K562 (cell line): ENCODE measurements around the gene SLC1A1. TPM values are rescaled to one million over a fixed set of nuclear protein-coding genes. Genes with fewer than 3 reads are reported as not detected.

Source experiments
- ATAC-seq: fragments of 200-7000 bp; cut with Tn5 transposase; 3 replicates; pipeline ENCODE4 v1.9.1; 2020; ENCODE audit warnings: moderate library complexity
- BruUV-seq: library from RNA; stranded (reverse); fragments of 400-500 nt; replicated peaks from 2 replicates; lab custom pipeline; 2021; lab: Mats Ljungman, UMichigan
- CTCF ChIA-PET: fragments of 300-600 bp; formaldehyde crosslinking; extraction: SDS; loops from one replicate; lab custom pipeline; 2021; ENCODE audit warnings: low intra/inter-chr PET ratio; lab: Yijun Ruan, JAX
- POLR2A ChIA-PET: fragments of 300-600, 350-650 bp; sonication (Branson Sonifier 250); formaldehyde crosslinking; extraction: SDS; loops from one replicate; lab custom pipeline; 2021; ENCODE audit warnings: antibody characterized with exemption, inconsistent platforms; lab: Yijun Ruan, JAX
- DNase-seq, 4 experiments: peaks; one replicate each; pipeline versions ENCODE4 v3.0.0 to v3.0.0-alpha.2; 2011 to 2018; ENCODE audit warnings: low spot score in 3 of 4, mixed read lengths in 3 of 4; ENCODE audit errors: extremely low read depth in 1 of 4
- FAIRE-seq: peaks from 2 replicates; lab custom pipeline; 2011; peaks lifted over from hg19 to GRCh38; lab: Jason Lieb, UNC
- H2AFZ ChIP-seq: 2 replicates; pipeline ENCODE4 v1.6.0; 2011; ENCODE audit warnings: low read depth, low read length, control low read depth, inconsistent platforms
- H3K27ac ChIP-seq: fragments of 200-600 bp; 3 replicates; pipeline ENCODE4 v1.8.0; 2011; ENCODE audit warnings: low read depth, mild to moderate bottlenecking, control low read depth, inconsistent platforms, low read length, moderate library complexity, mixed read lengths; ENCODE audit errors: extremely low read depth
- H3K27me3 ChIP-seq, 2 experiments: fragments of 300-600 bp in 1 of 2; 2 replicates in 1 of 2; 3 replicates in 1 of 2; pipeline versions ENCODE4 v1.6.0 to v1.8.0; 2011; ENCODE audit warnings: inconsistent platforms in 2 of 2, low read length in 2 of 2, mild to moderate bottlenecking in 1 of 2, mixed read lengths in 1 of 2, moderate library complexity in 1 of 2; ENCODE audit not compliant: control insufficient read depth in 2 of 2, insufficient read depth in 2 of 2
- H3K36me3 ChIP-seq: fragments of 300-600 bp; 3 replicates; pipeline ENCODE4 v1.8.0; 2011; ENCODE audit warnings: mild to moderate bottlenecking, low read length, inconsistent platforms; ENCODE audit not compliant: control insufficient read depth, insufficient read depth
- H3K4me1 ChIP-seq, 2 experiments: fragments of 200-600 bp in 1 of 2; replicated peaks in 1 of 2; 2 replicates in 1 of 2; 3 replicates in 1 of 2; pipeline versions ENCODE4 v1.5.1 to v1.8.0; 2011; ENCODE audit warnings: inconsistent platforms in 2 of 2, low read length in 2 of 2, mild to moderate bottlenecking in 1 of 2, mixed read lengths in 1 of 2, moderate library complexity in 1 of 2; ENCODE audit not compliant: control insufficient read depth in 2 of 2, insufficient read depth in 2 of 2
- H3K4me2 ChIP-seq: 2 replicates; pipeline ENCODE4 v1.6.1; 2011; ENCODE audit warnings: low read length, control low read depth, inconsistent platforms, mixed read lengths; ENCODE audit not compliant: insufficient read depth
- H3K4me3 ChIP-seq: fragments of 200-600 bp; sonication (generic), shearing (Covaris generic); 2 replicates; pipeline ENCODE4 v1.5.1; 2016; ENCODE audit warnings: control low read depth, inconsistent platforms
- H3K79me2 ChIP-seq: fragments of 200-600 bp; 3 replicates; pipeline ENCODE4 v1.8.0; 2011; ENCODE audit warnings: low read length, inconsistent platforms; ENCODE audit not compliant: control insufficient read depth, insufficient read depth
- H3K9ac ChIP-seq, 2 experiments: 2 replicates each; pipeline versions ENCODE4 v1.6.0 to v1.6.1; 2011; ENCODE audit warnings: low read depth in 2 of 2, low read length in 2 of 2, control low read depth in 1 of 2, inconsistent platforms in 1 of 2, mild to moderate bottlenecking in 1 of 2, mixed read lengths in 1 of 2; ENCODE audit not compliant: insufficient read depth in 1 of 2
- H3K9me1 ChIP-seq: one replicate; pipeline ENCODE4 v1.6.0; 2011; ENCODE audit warnings: inconsistent platforms, mild to moderate bottlenecking, low read length, moderate library complexity; ENCODE audit not compliant: control insufficient read depth, insufficient read depth
- H3K9me3 ChIP-seq: replicated peaks from 2 replicates; pipeline ENCODE4 v1.5.1; 2011; ENCODE audit warnings: low read depth, low read length, inconsistent platforms; ENCODE audit not compliant: control insufficient read depth, insufficient read depth
- H4K20me1 ChIP-seq: replicated peaks from 2 replicates; pipeline ENCODE4 v1.6.1; 2011; ENCODE audit warnings: low read length, inconsistent platforms, mixed read lengths; ENCODE audit not compliant: control insufficient read depth, insufficient read depth
- BHLHE40 ChIP-seq: IDR thresholded peaks from 2 replicates; pipeline ENCODE4 v1.6.1; 2011; ENCODE audit warnings: low read length, improper control_type of control experiment
- MAFF ChIP-seq: IDR thresholded peaks from 2 replicates; pipeline ENCODE4 v1.6.1; 2012; ENCODE audit warnings: low read length, improper control_type of control experiment
- RFX1 ChIP-seq: fragments of 450-650 bp; IDR thresholded peaks from 2 replicates; pipeline ENCODE4 v1.6.1; 2016; ENCODE audit warnings: mild to moderate bottlenecking, moderate library complexity
- ZNF143 ChIP-seq: sonication (generic); formaldehyde crosslinking; IDR thresholded peaks from 2 replicates; pipeline ENCODE4 v1.9.0; 2022; ENCODE audit warnings: mild to moderate bottlenecking, missing genetic modification reagents
- ZNF586 ChIP-seq: fragments of 450-650 bp; formaldehyde crosslinking; conservative IDR thresholded peaks from 2 replicates; pipeline ENCODE4 v1.4.0; 2020; ENCODE audit warnings: mild to moderate bottlenecking, moderate library complexity
- ZNF785 ChIP-seq: fragments of 250-450 bp; sonication (Bioruptor Pico); IDR thresholded peaks from 2 replicates; pipeline ENCODE4 v1.4.0; 2020; ENCODE audit warnings: mild to moderate bottlenecking
- ZNF830 ChIP-seq: fragments of 250-450 bp; sonication (Bioruptor Pico); IDR thresholded peaks from 2 replicates; pipeline ENCODE4 v1.5.0; 2021; ENCODE audit warnings: mild to moderate bottlenecking
- WGBS: fragments of 100-300 bp; shearing (Covaris generic); methylation state at CpG from one replicate; pipeline ENCODE4 v1.1.6; 2016; ENCODE audit warnings: low coverage, mixed read lengths; ENCODE audit not compliant: insufficient coverage; ENCODE audit errors: missing lambda C conversion rate; 5-methylcytosine and 5-hydroxymethylcytosine counted together
- in situ Hi-C: fragments of 300-500 bp; cut with MboI; formaldehyde crosslinking; loops from 4 replicates; pipeline ENCODE4 v1.15.0; 2018; ENCODE audit warnings: inconsistent platforms, mixed read lengths
- intact Hi-C: fragments of 100-400 bp; cut with micrococcal nuclease; formaldehyde crosslinking; loops from 2 replicates; pipeline ENCODE4 v1.14.2; 2022
- polyA plus RNA-seq, 8 experiments: library from polyadenylated mRNA; depleted of rRNA in 4 of 8; stranded (reverse) in 5 of 8; unstranded in 3 of 8; fragments of >200 nt; fragmentation: Nextera tagmentation in 2 of 8; fragmentation: Illumina TruSeq in 1 of 8; extraction: Ambion mirVana in 2 of 8; extraction: Trizol in 1 of 8; gene quantifications; 2 replicates each; pipeline versions ENCODE4 v1.2.1 to v1.2.3, GENCODE V29; 2011 to 2014; ENCODE audit warnings: inconsistent platforms in 1 of 8, missing spikeins in 1 of 8
- total RNA-seq, 7 experiments: library from RNA; depleted of rRNA in 6 of 7; stranded (reverse); fragments of >200 nt in 6 of 7; fragmentation: Illumina TruSeq in 2 of 7; extraction: Trizol in 2 of 7; gene quantifications; 2 replicates each; pipeline versions ENCODE4 v1.2.1 to v1.2.3, GENCODE V29; 2011 to 2021; ENCODE audit warnings: low replicate concordance in 1 of 7
- TF ChIP-seq, protein P1 (sequence below): fragments of 200-800 bp; sonication (Bioruptor generic); IDR thresholded peaks from 2 replicates; pipeline ENCODE4 v1.6.1; 2016; ENCODE audit warnings: missing genetic modification characterization, missing compliant biosample characterization
- TF ChIP-seq, protein P2 (sequence below): sonication (generic); formaldehyde crosslinking; IDR thresholded peaks from 2 replicates; pipeline ENCODE4 v1.8.1; 2023; ENCODE audit warnings: mild to moderate bottlenecking, missing genetic modification reagents

Gene SLC1A1
- total and polyA plus RNA-seq, 9 of the 15 experiments (the other 6 are each of a cell fraction or from before 2014, with no cell fraction given), result 0.11 to 0.16 TPM; not detected in 7

DNA sequence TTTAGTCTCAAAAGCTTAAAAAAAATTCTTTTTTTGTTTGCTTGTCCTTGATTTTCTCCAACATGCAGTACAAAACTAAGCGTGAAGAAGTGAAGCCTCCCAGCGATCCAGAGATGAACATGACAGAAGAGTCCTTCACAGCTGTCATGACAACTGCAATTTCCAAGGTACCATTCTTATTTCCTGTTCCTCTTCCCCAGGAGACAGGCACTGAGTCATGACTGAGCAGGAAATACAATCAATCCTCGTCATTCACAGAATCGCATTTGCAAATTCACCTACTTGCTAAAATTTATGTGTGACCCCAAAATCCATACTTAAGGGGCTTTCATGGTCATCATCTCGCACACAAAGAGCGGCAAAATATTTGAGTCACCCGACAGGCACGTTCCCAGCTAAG is 77.3 kb downstream of the SLC1A1 start:
- WGBS, result 0% methylated on average over 8 of the region's 8 CpGs
- POLR2A ChIA-PET, result no interaction called here
- Histone ChIP-seq H3K79me2 (no peaks in the 10 kb centered on the region), H2AFZ (no peak overlapping the region), H3K27me3 (peaks cover 0 to 6% of the 10 kb centered on the region in 2 experiments; a peak in 1 of 5 replicates), H3K4me1 (no peaks in the 10 kb centered on the region; a peak in 1 of 5 replicates), H3K4me3 (no peak overlapping the region), H3K9me3 (no peaks in the 10 kb centered on the region), H3K4me2 (no peak overlapping the region), H3K9me1 (no peaks in the 10 kb centered on the region), H4K20me1 (no peaks in the 10 kb centered on the region; the same call in 1 of the 2 replicates)
- FAIRE-seq (no peak), DNase-seq (no peak)
- intact Hi-C loops, result no loop called here
- TF ChIP-seq ZNF785 (no peak), ZNF830 (CRISPR knock-in tag) (no peak), ZNF586 (CRISPR knock-in tag) (no peak), RFX1 (peak; percentile 46; the same call in 1 of the 2 replicates), BHLHE40 (no peak)
- TF ChIP-seq, all 486 proteins: peak for 1
- no TSS peak for BruUV-seq
- ATAC-seq, result no peak
- in situ Hi-C loops, result no loop called here
- CTCF ChIA-PET, result no interaction called here
- Histone ChIP-seq H3K36me3 (no peaks in the 10 kb centered on the region), H3K27ac (no peak overlapping the region), H3K9ac (no peak overlapping the region)

DNA sequence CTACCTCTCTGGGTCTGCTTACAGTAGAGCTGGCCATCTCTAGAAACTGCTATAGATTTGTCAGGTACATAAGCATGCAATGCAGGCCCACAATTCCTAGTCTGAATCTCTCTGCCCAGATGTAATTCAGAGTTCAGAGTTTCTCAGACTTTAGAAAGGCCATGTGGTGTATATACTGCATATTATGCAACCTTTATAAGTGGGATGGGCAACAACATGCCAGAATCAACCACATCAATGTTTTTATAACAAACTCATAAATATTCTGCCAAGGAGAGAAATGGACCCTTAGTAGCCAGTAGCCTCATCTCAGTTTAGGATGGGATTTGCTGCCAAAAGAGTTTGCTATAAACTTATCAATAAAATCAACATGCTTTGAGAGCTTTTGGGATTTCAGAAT is 78.8 kb downstream of the SLC1A1 start:
- no peak overlapping the region for H3K9ac ChIP-seq
- no peaks in the 10 kb centered on the region for H3K79me2 ChIP-seq
- in situ Hi-C loops, result no loop called here
- ChIA-PET CTCF (no interaction called here), POLR2A (interaction anchor here (1.0 kb wide), 1 partner anchor 14 kb away, joined by 3 read pairs; no protein-coding TSS in a partner anchor)
- H3K9me3 ChIP-seq, result no peaks in the 10 kb centered on the region
- H3K4me2 ChIP-seq, result no peak overlapping the region
- no peaks in the 10 kb centered on the region; the same call in 1 of the 2 replicates for H4K20me1 ChIP-seq
- H3K9me1 ChIP-seq, result no peaks in the 10 kb centered on the region
- TF ChIP-seq ZNF143 (CRISPR knock-in tag) (no peak), MAFF (no peak)
- TF ChIP-seq, protein P1, sequence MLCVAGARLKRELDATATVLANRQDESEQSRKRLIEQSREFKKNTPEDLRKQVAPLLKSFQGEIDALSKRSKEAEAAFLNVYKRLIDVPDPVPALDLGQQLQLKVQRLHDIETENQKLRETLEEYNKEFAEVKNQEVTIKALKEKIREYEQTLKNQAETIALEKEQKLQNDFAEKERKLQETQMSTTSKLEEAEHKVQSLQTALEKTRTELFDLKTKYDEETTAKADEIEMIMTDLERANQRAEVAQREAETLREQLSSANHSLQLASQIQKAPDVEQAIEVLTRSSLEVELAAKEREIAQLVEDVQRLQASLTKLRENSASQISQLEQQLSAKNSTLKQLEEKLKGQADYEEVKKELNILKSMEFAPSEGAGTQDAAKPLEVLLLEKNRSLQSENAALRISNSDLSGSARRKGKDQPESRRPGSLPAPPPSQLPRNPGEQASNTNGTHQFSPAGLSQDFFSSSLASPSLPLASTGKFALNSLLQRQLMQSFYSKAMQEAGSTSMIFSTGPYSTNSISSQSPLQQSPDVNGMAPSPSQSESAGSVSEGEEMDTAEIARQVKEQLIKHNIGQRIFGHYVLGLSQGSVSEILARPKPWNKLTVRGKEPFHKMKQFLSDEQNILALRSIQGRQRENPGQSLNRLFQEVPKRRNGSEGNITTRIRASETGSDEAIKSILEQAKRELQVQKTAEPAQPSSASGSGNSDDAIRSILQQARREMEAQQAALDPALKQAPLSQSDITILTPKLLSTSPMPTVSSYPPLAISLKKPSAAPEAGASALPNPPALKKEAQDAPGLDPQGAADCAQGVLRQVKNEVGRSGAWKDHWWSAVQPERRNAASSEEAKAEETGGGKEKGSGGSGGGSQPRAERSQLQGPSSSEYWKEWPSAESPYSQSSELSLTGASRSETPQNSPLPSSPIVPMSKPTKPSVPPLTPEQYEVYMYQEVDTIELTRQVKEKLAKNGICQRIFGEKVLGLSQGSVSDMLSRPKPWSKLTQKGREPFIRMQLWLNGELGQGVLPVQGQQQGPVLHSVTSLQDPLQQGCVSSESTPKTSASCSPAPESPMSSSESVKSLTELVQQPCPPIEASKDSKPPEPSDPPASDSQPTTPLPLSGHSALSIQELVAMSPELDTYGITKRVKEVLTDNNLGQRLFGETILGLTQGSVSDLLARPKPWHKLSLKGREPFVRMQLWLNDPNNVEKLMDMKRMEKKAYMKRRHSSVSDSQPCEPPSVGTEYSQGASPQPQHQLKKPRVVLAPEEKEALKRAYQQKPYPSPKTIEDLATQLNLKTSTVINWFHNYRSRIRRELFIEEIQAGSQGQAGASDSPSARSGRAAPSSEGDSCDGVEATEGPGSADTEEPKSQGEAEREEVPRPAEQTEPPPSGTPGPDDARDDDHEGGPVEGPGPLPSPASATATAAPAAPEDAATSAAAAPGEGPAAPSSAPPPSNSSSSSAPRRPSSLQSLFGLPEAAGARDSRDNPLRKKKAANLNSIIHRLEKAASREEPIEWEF (CRISPR knock-in tag), result no peak
- TF ChIP-seq, protein P2, sequence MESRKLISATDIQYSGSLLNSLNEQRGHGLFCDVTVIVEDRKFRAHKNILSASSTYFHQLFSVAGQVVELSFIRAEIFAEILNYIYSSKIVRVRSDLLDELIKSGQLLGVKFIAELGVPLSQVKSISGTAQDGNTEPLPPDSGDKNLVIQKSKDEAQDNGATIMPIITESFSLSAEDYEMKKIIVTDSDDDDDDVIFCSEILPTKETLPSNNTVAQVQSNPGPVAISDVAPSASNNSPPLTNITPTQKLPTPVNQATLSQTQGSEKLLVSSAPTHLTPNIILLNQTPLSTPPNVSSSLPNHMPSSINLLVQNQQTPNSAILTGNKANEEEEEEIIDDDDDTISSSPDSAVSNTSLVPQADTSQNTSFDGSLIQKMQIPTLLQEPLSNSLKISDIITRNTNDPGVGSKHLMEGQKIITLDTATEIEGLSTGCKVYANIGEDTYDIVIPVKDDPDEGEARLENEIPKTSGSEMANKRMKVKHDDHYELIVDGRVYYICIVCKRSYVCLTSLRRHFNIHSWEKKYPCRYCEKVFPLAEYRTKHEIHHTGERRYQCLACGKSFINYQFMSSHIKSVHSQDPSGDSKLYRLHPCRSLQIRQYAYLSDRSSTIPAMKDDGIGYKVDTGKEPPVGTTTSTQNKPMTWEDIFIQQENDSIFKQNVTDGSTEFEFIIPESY, result no peak
- no peak for ATAC-seq
- no peak for DNase-seq
- BruUV-seq, result no TSS peak
- H3K4me1 ChIP-seq, result no peaks in the 10 kb centered on the region; a peak in 1 of 5 replicates
- H3K27ac ChIP-seq, result no peak overlapping the region
- intact Hi-C loops, result no loop called here
- no peaks in the 10 kb centered on the region for H3K36me3 ChIP-seq
- H2AFZ ChIP-seq, result no peak overlapping the region
- H3K4me3 ChIP-seq, result no peak overlapping the region
- FAIRE-seq, result no peak
- H3K27me3 ChIP-seq, result peaks cover 0 to 6% of the 10 kb centered on the region in 2 experiments; a peak in 1 of 5 replicates
